Activated CD4-positive, alpha-beta T cell treated with anti-CD3 and anti-CD28 coated beads, Interleukin-2, amount 10 ng/mL, durations not matched to agents 7 days and 5 days (primary cell): Measurements from ENCODE around the gene MUC15. TPM values are rescaled to one million over a fixed set of nuclear protein-coding genes. Genes with fewer than 3 reads are reported as not detected.

Experiments
- CTCF ChIA-PET: fragments of 350-600 bp; sonication (Branson Sonifier 250); formaldehyde crosslinking; loops from one replicate; lab custom pipeline; 2021; ENCODE audit warnings: antibody characterized with exemption; lab: Charles Lee
- POLR2A ChIA-PET: fragments of 350-600 bp; sonication (Branson Sonifier 250); formaldehyde crosslinking; loops from one replicate; lab custom pipeline; 2021; ENCODE audit warnings: antibody characterized with exemption; lab: Charles Lee
- DNase-seq: peaks from one replicate; pipeline ENCODE4 v3.0.0-alpha.2; 2020
- H3K27ac Mint-ChIP-seq: one replicate; pipeline ENCODE4 v1.8.0; 2021; ENCODE audit warnings: mild to moderate bottlenecking, moderate library complexity, mixed read lengths
- H3K27me3 Mint-ChIP-seq: one replicate; pipeline ENCODE4 v1.8.0; 2021; ENCODE audit warnings: mixed read lengths
- H3K36me3 Mint-ChIP-seq: one replicate; pipeline ENCODE4 v1.8.0; 2021; ENCODE audit warnings: low read depth, mixed read lengths
- H3K4me1 Mint-ChIP-seq: one replicate; pipeline ENCODE4 v1.8.0; 2021; ENCODE audit warnings: mixed read lengths
- H3K4me3 Mint-ChIP-seq: one replicate; pipeline ENCODE4 v1.8.0; 2021; ENCODE audit warnings: mild to moderate bottlenecking, moderate library complexity, mixed read lengths
- H3K9me3 Mint-ChIP-seq: one replicate; pipeline ENCODE4 v1.8.0; 2021; ENCODE audit warnings: mixed read lengths
- total RNA-seq, 2 experiments: library from RNA; stranded (reverse); gene quantifications; one replicate each; pipeline ENCODE4 v1.2.3, GENCODE V29; 2021

Gene MUC15
- total RNA-seq, 2 experiments from 2014 or later: not detected

DNA sequence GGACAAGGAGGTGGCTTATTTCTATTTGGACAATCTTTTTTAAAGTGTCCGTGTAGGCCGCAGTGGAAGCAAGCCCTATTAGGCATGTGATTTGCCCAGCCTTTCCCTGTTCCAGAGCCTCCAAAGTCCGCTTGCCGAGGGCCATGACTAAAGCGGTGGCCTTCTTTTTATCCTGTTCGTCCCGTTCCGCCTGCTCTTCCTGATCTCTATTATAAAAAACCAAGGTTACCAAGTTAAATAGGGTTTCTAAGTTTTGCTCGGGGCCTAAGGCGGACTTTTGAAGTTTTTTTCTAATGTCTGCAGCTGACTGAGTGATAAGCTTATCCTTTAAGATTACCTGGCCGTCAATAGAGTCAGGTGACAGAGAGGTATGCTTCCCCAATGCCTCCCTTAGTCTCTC is 21.6 kb upstream of the MUC15 start:
- CTCF ChIA-PET: no interaction called here
- POLR2A ChIA-PET: no interaction called here
- Mint-ChIP-seq H3K36me3 (no peaks in the 10 kb centered on the region), H3K4me1 (no peaks in the 10 kb centered on the region), H3K27me3 (no peaks in the 10 kb centered on the region), H3K27ac (no peak overlapping the region), H3K9me3 (peaks cover 15% of the 10 kb centered on the region), H3K4me3 (no peak overlapping the region)
- DNase-seq: no peak

DNA sequence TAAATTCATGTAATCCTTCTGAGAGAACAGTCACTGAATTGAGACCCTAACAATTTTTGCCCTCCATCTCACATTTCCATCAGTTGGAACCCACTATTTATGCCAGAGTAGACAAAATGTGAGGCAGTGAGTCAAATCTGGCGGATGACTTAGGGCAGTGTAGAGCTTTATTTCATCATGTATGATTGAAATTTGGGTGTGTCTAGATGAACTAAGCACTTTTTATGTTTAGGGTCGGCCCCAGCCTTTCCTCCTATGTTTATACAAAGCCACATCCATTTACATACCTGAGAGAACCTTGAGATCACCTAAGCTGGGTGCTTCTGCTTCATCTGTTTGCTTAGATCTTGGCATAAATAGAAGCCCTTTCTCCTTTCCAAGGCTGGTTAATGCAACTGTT is 15.0 kb upstream of the MUC15 start:
- Mint-ChIP-seq H3K36me3 (no peaks in the 10 kb centered on the region), H3K27ac (no peak overlapping the region), H3K4me3 (no peak overlapping the region), H3K27me3 (no peaks in the 10 kb centered on the region), H3K4me1 (no peaks in the 10 kb centered on the region), H3K9me3 (peaks cover 8% of the 10 kb centered on the region)
- ChIA-PET CTCF (no interaction called here), POLR2A (no interaction called here)
- no peak for DNase-seq

DNA sequence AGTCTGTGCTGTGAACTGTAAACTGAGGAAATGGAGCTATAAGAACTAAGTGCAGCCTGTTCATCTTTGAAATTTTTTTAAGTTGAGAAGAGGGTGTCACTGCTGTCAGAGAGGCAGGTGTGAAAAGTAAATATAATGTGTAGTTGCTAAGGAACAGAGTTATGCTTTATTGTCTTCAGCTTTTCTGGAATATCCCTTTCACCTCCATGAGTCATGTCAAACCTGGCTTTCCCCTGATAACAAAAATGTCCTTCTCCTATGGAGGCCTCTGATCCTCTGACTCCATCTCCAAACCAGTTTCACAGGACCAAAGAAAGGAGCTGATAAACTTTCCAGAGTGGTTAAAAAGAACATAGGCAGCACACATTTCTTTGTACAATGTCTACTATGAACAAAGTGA is 12.8 kb upstream of the MUC15 start:
- Mint-ChIP-seq H3K9me3 (peaks cover 2% of the 10 kb centered on the region), H3K4me3 (no peak overlapping the region)

DNA sequence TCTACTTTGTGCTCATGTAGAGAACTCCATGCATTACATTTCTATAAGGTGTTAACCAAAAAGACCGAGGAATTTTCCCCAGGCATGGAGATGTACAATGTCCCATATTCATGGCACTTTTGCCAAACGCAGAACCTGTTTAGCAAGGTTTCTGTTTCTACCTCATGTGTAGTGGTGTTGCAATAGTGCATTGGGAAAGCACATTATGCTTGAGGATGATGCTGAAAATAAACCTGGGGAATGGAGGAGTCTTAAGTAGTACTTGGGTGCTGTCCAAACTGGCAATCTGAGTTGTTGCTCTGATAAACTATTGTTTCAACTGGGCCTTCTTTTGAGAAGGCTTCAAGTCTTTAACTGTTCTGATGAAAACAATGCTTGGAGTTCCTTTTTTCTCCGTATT is 11.5 kb upstream of the MUC15 start:
- no peaks in the 10 kb centered on the region for H3K4me1 Mint-ChIP-seq
- H3K27ac Mint-ChIP-seq: no peak overlapping the region
- no peak overlapping the region for H3K4me3 Mint-ChIP-seq
- no peaks in the 10 kb centered on the region for H3K9me3 Mint-ChIP-seq
- H3K27me3 Mint-ChIP-seq: no peaks in the 10 kb centered on the region
- ChIA-PET CTCF (no interaction called here), POLR2A (no interaction called here)
- no peak for DNase-seq
- H3K36me3 Mint-ChIP-seq: no peaks in the 10 kb centered on the region

More for the DNA sequence above, 12.8 kb upstream of the MUC15 start:
- no peaks in the 10 kb centered on the region for H3K27me3 Mint-ChIP-seq
- ChIA-PET CTCF (no interaction called here), POLR2A (no interaction called here)
- no peaks in the 10 kb centered on the region for H3K36me3 Mint-ChIP-seq
- H3K27ac Mint-ChIP-seq: no peak overlapping the region
- H3K4me1 Mint-ChIP-seq: no peaks in the 10 kb centered on the region
- no peak for DNase-seq

DNA sequence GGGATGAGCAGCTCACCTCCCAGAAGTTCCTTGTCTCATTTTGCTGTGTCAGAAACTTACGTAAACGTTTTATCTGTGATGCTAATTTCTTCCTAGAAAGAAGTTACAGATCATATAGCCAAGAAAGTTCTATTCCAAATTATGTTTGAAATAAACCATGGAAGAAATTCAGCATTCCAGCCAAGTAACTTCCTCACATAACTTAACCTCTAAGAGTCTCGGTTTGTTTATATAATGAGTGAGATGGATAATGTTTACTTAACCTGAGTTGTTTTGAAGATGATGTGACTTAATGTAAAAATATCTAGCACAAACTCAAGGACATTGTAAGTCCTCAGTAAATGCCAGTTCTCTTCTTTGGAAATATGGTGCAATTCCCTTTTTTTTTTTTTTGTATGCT is 8.9 kb upstream of the MUC15 start:
- Mint-ChIP-seq H3K4me3 (no peak overlapping the region), H3K9me3 (no peaks in the 10 kb centered on the region), H3K36me3 (no peaks in the 10 kb centered on the region), H3K27ac (no peak overlapping the region), H3K4me1 (no peaks in the 10 kb centered on the region), H3K27me3 (no peaks in the 10 kb centered on the region)
- DNase-seq: no peak
- CTCF ChIA-PET: no interaction called here
- POLR2A ChIA-PET: no interaction called here

DNA sequence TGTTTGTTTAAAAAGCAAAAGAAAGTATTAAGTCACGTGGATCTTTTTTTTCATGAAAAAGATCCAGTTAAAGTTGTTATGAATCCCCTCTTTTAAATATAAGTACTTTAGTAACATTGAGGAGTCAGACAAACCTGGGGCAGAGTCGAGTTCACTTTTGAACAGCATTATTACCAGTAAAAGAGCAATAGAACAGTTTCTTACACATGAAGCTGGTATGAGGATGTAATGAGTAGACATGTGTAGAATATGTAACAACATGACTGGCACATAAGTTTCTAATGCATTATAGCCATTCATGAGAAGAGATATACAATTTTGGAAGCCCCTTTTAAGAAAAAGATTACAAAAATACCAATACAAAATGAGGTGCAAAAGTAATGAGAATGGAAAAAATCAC is 7.6 kb upstream of the MUC15 start:
- DNase-seq: no peak
- POLR2A ChIA-PET: no interaction called here
- no peaks in the 10 kb centered on the region for H3K9me3 Mint-ChIP-seq
- no peak overlapping the region for H3K27ac Mint-ChIP-seq
- no peaks in the 10 kb centered on the region for H3K27me3 Mint-ChIP-seq
- H3K36me3 Mint-ChIP-seq: no peaks in the 10 kb centered on the region
- no peak overlapping the region for H3K4me3 Mint-ChIP-seq
- CTCF ChIA-PET: no interaction called here
- no peaks in the 10 kb centered on the region for H3K4me1 Mint-ChIP-seq

DNA sequence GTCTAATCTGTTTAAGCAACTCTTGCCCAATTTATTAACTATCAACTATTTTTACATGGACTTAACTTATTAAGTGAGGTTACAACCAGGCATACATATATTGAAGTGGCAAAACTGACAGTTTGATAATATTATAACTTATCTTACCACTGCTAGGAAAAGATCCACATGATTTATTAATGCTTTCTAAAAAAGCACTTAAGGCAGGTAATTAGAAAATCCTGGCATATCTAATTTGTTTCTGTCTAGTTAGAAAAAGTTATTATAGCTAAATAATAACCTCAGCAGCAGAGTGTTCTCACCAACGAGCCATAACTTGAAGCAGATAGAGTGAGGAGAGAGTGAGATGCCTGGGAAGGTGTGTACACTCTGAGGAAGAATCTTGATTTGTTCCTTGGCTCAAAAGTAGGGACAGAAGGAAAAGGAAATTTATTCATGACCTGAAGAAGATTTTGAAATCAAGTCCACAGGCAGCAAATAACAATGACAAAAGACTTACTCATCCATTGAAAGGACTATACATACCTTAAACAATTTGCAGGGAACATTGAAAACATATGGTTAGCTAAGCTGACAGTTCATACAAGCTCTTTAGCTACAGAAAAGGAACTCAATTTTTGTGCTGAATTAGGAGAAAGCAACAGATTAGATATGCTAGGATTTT is 7.1 kb upstream of the MUC15 start:
- H3K36me3 Mint-ChIP-seq: no peaks in the 10 kb centered on the region

DNA sequence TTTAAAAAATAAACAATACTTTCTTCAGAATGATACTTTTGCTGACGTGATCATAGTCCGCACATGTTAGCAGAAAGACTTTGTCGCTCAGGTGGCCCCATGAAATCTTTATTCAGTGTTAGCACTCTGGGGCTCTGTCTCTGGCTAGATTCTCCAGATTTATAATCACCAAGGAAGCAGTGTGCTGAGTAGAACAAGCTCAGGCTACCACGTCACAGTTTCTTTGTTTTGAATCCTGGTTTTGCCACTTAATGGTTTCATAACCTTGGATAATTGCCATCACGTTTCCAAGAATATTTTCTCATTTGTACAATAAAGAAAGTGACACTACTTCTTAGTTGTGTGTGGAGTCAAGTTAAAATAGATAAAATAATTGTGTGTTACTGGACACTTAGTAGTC is 3.9 kb upstream of the MUC15 start:
- ChIA-PET POLR2A (no interaction called here), CTCF (no interaction called here)
- Mint-ChIP-seq H3K27me3 (no peaks in the 10 kb centered on the region), H3K4me1 (no peaks in the 10 kb centered on the region), H3K9me3 (no peaks in the 10 kb centered on the region), H3K4me3 (no peak overlapping the region), H3K36me3 (no peaks in the 10 kb centered on the region), H3K27ac (no peak overlapping the region)
- no peak for DNase-seq

More for the DNA sequence above, 7.1 kb upstream of the MUC15 start:
- ChIA-PET POLR2A (no interaction called here), CTCF (no interaction called here)
- Mint-ChIP-seq H3K27ac (no peak overlapping the region), H3K9me3 (no peaks in the 10 kb centered on the region), H3K4me3 (no peak overlapping the region), H3K27me3 (no peaks in the 10 kb centered on the region), H3K4me1 (no peaks in the 10 kb centered on the region)
- DNase-seq: no peak

DNA sequence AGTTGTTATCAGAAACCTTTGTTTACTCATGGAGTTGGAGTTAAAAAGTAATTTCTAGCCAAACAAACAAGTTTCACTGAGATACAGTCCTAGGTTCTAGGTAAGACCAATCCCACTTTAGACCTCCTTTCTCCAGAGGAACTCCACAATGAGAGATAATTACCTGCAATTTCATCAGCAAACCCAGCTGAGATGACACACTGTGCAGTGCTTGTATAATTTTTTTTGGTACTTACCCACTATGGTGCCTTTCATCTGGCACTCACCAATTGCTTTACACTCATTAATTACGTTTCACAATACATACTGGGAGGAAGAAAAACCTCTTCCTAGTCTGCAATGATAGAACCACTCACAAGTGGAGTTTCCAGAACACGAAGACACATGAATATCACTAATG is 1.8 kb upstream of the MUC15 start:
- H3K4me1 Mint-ChIP-seq: no peaks in the 10 kb centered on the region
- no peak overlapping the region for H3K27ac Mint-ChIP-seq
- H3K9me3 Mint-ChIP-seq: no peaks in the 10 kb centered on the region
- ChIA-PET CTCF (no interaction called here), POLR2A (no interaction called here)
- H3K36me3 Mint-ChIP-seq: no peaks in the 10 kb centered on the region
- no peak overlapping the region for H3K4me3 Mint-ChIP-seq
- no peak for DNase-seq
- H3K27me3 Mint-ChIP-seq: no peaks in the 10 kb centered on the region

DNA sequence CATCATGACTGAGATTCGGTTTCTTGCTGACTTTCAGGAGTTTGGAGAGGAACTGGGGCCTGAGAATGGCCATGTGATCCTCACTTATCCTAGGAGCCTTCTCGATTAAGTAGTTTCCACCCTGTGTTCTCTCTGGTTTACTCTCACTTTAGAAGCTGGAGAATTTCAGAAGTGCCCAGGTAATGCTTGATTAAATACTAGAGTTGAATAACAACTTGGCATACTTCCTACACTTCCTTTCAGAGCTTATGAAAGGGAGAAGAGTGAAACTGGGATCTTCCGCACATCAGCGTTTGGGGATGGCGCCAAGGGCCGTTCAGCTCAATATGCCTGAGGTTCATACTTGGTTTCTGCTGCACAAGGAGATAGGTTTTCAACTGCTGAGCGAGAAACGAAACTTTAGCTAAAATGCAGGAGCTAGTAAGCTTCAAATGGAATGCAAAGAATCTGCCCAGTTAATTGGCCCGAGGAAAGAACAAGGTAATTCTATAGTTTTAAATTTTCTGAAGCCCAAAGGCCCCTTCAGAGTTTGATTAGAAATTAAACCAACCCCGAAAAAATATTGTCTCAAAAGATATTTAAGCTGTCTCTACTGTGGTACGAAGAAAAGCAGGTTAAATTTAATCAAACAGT is 823 bp upstream of the MUC15 start:
- H3K4me3 Mint-ChIP-seq: no peak overlapping the region
- H3K4me1 Mint-ChIP-seq: no peaks in the 10 kb centered on the region
- H3K36me3 Mint-ChIP-seq: no peaks in the 10 kb centered on the region
- no peak for DNase-seq
- no peak overlapping the region for H3K27ac Mint-ChIP-seq
- no peaks in the 10 kb centered on the region for H3K9me3 Mint-ChIP-seq
- POLR2A ChIA-PET: no interaction called here
- no peaks in the 10 kb centered on the region for H3K27me3 Mint-ChIP-seq
- CTCF ChIA-PET: no interaction called here

DNA sequence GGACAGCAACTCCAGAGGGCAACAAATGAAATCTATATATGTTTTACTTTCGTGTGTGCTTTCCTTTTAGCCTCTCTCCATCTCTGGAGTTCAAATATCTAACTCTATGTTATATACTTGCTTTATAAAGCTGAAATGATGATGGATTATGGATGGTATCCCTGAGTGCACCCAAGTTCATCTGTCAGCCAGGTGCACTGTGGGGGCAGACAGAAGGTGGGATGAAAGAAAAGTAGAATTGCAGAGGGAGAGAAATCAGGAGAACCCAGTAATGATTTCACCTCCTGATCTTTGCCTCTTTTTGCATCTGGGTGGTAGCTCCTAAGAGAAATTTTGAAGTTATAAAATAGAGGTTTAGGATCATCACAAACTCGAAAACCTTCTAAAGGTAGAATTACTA is 2.4 kb downstream of the MUC15 start:
- Mint-ChIP-seq H3K4me3 (no peak overlapping the region), H3K4me1 (no peaks in the 10 kb centered on the region), H3K36me3 (no peaks in the 10 kb centered on the region), H3K9me3 (no peaks in the 10 kb centered on the region), H3K27ac (no peak overlapping the region), H3K27me3 (no peaks in the 10 kb centered on the region)
- DNase-seq: no peak
- ChIA-PET CTCF (no interaction called here), POLR2A (no interaction called here)

DNA sequence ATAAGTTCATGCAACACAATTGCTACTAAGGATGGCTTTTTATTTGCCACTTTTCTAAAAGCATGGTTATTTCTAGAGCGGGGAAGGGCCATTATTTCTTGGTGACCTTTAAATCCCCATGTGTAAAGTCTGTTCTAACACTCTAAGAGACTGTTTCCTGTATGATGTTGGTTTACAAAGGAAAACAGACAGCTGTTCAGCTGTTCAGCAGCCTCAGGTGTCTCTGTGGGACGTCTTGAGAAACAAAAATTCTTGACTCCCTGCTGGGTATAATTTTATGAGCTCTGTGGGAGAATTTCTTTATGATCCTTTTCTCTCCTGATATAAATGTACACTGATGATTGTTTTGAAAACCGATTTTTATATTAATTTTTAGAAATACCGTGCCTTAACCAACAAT is 13.9 kb downstream of the MUC15 start:
- no peaks in the 10 kb centered on the region for H3K36me3 Mint-ChIP-seq
- H3K9me3 Mint-ChIP-seq: no peaks in the 10 kb centered on the region
- no peak overlapping the region for H3K27ac Mint-ChIP-seq
- H3K4me1 Mint-ChIP-seq: no peaks in the 10 kb centered on the region
- ChIA-PET POLR2A (no interaction called here), CTCF (no interaction called here)
- no peaks in the 10 kb centered on the region for H3K27me3 Mint-ChIP-seq
- DNase-seq: no peak
- H3K4me3 Mint-ChIP-seq: no peak overlapping the region

DNA sequence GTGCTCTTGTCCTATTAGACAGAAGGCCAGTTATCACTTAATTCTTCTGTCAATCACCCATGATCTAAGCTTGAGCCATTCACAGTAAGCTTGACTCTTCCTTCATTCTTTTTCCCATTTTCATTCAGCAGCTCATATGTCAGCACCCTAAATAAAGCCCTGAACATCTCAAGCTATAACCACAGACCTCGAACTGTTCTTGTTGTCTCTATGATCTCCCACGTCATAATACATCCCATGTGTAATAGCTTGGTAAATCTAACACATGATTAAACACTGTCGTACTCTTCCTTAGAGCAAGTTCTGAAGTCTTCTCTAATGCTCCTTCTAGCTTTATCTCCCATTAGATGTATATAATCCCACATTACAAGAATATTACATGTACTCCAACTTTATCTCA is 14.4 kb downstream of the MUC15 start:
- no peak for DNase-seq
- Mint-ChIP-seq H3K27ac (no peak overlapping the region), H3K27me3 (no peaks in the 10 kb centered on the region), H3K4me1 (no peaks in the 10 kb centered on the region), H3K9me3 (no peaks in the 10 kb centered on the region), H3K36me3 (no peaks in the 10 kb centered on the region), H3K4me3 (no peak overlapping the region)
- POLR2A ChIA-PET: no interaction called here
- CTCF ChIA-PET: no interaction called here

DNA sequence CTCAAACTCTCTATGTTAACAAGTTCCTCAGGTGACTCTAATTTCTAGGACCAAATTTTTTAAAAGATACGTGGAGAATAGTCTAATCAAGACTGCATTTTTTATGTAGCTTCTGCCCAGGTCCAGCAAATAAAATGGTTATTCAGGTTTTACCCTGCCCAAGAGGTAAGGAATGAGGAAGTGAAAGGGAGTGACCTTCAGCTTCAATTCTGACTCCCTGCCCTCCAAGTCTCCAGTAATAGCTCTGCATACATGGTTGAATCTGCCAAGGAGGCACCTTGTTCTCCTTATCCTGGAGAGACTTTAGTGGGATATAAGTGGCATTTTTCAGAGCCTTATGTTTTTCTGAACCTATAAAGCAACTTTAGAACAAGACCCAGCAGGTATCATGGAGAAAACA is 15.5 kb downstream of the MUC15 start:
- ChIA-PET CTCF (interaction anchor here (0.7 kb wide), 1 partner anchor 35 kb away, joined by 3 read pairs; no protein-coding TSS in a partner anchor), POLR2A (no interaction called here)
- H3K36me3 Mint-ChIP-seq: no peaks in the 10 kb centered on the region
- H3K27me3 Mint-ChIP-seq: no peaks in the 10 kb centered on the region
- H3K4me1 Mint-ChIP-seq: no peaks in the 10 kb centered on the region
- no peaks in the 10 kb centered on the region for H3K9me3 Mint-ChIP-seq
- H3K27ac Mint-ChIP-seq: no peak overlapping the region
- no peak for DNase-seq
- no peak overlapping the region for H3K4me3 Mint-ChIP-seq
